ENCODE measurements around the gene SH2B3. TPM values are rescaled to one million over a fixed set of nuclear protein-coding genes. Genes with fewer than 3 reads are reported as not detected.
A peak's percentile ranks its signal among the peaks of the same experiment; 100 is the strongest.

The SH2B3 gene
- total RNA-seq, 1 experiment from 2014 or later = 39.6 TPM

DNA sequence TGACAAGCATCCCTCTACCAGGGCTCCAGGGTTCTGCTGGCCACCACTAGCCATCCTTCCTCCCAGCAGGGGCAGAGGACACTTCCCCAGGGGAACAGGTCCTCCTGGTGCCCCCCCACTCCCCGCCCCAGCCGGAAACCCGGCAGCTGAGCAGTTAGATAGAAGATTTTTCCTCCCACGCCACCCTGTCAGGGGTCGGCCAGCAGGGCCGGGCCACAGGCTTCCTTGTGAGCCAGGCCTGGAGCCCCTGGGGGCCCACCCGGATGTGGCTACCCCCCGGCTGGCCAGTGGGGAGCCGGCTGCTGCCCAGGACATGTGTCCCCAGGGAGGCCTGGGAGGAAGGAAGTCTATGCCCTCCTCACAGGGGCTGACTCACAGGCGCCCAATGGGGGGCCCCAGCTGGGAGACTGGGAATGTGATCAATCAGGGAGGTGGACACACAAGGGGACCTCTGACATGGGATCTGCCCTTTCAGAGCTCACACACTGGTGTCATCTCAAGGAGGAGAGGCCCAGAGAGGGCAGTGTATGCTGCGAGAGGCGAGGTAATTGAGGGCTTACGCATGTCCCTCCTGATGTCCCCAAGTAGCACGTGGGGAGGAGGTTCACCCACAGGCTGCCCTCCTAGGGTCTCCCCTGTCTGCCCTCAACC lies 4.2 kb downstream of the SH2B3 start:
- H3K36me3 ChIP-seq (ENCODE audit: control insufficient read depth, insufficient read depth, low read length) = no peaks in the 10 kb centered on the region; the same call in 1 of the 2 replicates
- H3K27ac ChIP-seq (ENCODE audit: low read length) = peak overlapping the region; percentile 95
- ChIA-PET POLR2A (interaction anchor here (0.6 kb wide), 1 partner anchor 327 kb away, joined by 3 read pairs; no protein-coding TSS in a partner anchor), CTCF (no interaction called here)
- H3K9me3 ChIP-seq (ENCODE audit: control insufficient read depth, insufficient read depth, low read depth, low read length) = no peaks in the 10 kb centered on the region
- peak overlapping the region; percentile 18 to 89 for H3K4me3 ChIP-seq (ENCODE audit: low read depth in 2 of 2, low read length in 2 of 2)
- ATAC-seq (peak; percentile 7), DNase-seq (ENCODE audit: low read depth, low spot score) (no peak)
- in situ Hi-C loops (cut with HindIII; ENCODE audit: low pct_unique_long_range_greater_than_20kb, low sequenced_read_pairs) = no loop called here
- no peaks in the 10 kb centered on the region for H3K27me3 ChIP-seq (ENCODE audit: control insufficient read depth, insufficient read depth, low read length)
- intact Hi-C loops (cut with micrococcal nuclease; ENCODE audit: unreplicated experiment) = no loop called here
- BruUV-seq (replicated peaks) = no TSS peak
- peaks cover 73% of the 10 kb centered on the region for H3K4me1 ChIP-seq (ENCODE audit: control insufficient read depth, insufficient read depth, low read length)
- TF ChIP-seq TCF7L2 (IDR thresholded peaks at IDR 0.05; ENCODE audit: low read depth, low read length) (no peak), SIN3A (IDR thresholded peaks at IDR 0.05; ENCODE audit: borderline replicate concordance, insufficient read depth, low read depth, low read length) (0 out of 2 replicates have a peak, but pooled peaks have one; percentile 53)
- TF ChIP-seq, protein P1, sequence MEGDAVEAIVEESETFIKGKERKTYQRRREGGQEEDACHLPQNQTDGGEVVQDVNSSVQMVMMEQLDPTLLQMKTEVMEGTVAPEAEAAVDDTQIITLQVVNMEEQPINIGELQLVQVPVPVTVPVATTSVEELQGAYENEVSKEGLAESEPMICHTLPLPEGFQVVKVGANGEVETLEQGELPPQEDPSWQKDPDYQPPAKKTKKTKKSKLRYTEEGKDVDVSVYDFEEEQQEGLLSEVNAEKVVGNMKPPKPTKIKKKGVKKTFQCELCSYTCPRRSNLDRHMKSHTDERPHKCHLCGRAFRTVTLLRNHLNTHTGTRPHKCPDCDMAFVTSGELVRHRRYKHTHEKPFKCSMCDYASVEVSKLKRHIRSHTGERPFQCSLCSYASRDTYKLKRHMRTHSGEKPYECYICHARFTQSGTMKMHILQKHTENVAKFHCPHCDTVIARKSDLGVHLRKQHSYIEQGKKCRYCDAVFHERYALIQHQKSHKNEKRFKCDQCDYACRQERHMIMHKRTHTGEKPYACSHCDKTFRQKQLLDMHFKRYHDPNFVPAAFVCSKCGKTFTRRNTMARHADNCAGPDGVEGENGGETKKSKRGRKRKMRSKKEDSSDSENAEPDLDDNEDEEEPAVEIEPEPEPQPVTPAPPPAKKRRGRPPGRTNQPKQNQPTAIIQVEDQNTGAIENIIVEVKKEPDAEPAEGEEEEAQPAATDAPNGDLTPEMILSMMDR (IDR thresholded peaks at IDR 0.05) = no peak
- TF ChIP-seq, protein P2, sequence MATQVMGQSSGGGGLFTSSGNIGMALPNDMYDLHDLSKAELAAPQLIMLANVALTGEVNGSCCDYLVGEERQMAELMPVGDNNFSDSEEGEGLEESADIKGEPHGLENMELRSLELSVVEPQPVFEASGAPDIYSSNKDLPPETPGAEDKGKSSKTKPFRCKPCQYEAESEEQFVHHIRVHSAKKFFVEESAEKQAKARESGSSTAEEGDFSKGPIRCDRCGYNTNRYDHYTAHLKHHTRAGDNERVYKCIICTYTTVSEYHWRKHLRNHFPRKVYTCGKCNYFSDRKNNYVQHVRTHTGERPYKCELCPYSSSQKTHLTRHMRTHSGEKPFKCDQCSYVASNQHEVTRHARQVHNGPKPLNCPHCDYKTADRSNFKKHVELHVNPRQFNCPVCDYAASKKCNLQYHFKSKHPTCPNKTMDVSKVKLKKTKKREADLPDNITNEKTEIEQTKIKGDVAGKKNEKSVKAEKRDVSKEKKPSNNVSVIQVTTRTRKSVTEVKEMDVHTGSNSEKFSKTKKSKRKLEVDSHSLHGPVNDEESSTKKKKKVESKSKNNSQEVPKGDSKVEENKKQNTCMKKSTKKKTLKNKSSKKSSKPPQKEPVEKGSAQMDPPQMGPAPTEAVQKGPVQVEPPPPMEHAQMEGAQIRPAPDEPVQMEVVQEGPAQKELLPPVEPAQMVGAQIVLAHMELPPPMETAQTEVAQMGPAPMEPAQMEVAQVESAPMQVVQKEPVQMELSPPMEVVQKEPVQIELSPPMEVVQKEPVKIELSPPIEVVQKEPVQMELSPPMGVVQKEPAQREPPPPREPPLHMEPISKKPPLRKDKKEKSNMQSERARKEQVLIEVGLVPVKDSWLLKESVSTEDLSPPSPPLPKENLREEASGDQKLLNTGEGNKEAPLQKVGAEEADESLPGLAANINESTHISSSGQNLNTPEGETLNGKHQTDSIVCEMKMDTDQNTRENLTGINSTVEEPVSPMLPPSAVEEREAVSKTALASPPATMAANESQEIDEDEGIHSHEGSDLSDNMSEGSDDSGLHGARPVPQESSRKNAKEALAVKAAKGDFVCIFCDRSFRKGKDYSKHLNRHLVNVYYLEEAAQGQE (IDR thresholded peaks at IDR 0.05; ENCODE audit: insufficient read depth in 1 of 2, low read depth in 2 of 2, low read length in 1 of 2) = no peak

DNA sequence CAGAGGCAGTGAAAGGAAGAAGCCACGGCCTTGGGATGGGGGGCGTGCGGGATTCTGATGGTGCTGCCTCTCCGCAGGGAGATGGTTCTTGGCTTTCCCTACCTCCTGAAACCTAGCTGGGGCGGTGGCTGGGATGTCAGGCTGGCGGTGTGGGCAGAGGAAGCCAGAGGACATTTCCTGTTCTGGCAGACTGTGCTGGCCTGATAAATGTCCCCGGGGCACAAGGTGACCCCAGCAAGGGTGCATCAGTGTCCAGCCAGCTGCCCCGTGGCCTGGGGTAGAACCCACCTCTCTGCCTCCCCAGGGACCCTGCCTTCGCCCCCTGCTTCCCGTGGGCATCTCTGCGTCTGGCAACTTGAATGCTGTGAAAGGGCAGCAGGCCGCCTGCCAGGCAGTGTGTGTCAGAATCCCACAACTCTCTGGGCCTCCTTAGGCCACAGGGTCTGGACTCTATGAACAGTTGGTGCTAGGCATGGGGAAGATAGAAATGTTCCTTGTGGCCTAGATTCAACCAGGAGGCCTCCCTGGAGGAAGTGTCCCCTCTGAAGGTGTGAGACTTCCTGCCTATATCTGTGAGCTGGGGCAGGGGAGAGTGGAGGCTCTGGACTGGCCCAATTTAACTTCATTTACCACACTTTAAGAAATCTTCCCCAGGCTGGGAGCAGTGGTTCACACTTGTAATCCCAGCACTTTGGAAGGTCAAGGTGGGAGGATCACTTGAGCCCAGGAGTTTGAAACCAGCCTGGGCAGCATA lies 4.9 kb downstream of the SH2B3 start:
- DNase-seq (ENCODE audit: low read depth, low spot score) (no peak), ATAC-seq (no peak)
- in situ Hi-C loops (cut with HindIII; ENCODE audit: low pct_unique_long_range_greater_than_20kb, low sequenced_read_pairs) = no loop called here
- H3K4me3 ChIP-seq (ENCODE audit: low read depth in 2 of 2, low read length in 2 of 2) = peak overlapping the region in 1 of 2 experiments; percentile 89; a peak in 2 of 4 replicates
- peak overlapping the region; percentile 95 for H3K27ac ChIP-seq (ENCODE audit: low read length)
- TF ChIP-seq TCF7L2 (IDR thresholded peaks at IDR 0.05; ENCODE audit: low read depth, low read length) (no peak), POLR2AphosphoS5 (IDR thresholded peaks at IDR 0.05; ENCODE audit: low read depth, low read length) (no peak), SIN3A (IDR thresholded peaks at IDR 0.05; ENCODE audit: borderline replicate concordance, insufficient read depth, low read depth, low read length) (no peak)
- TF ChIP-seq, protein P2 (IDR thresholded peaks at IDR 0.05; ENCODE audit: insufficient read depth in 1 of 2, low read depth in 2 of 2, low read length in 1 of 2) = no peak
- TF ChIP-seq, protein P1 (IDR thresholded peaks at IDR 0.05) = no peak
- BruUV-seq (replicated peaks) = no TSS peak
- POLR2A ChIA-PET = no interaction called here
- CTCF ChIA-PET = interaction anchor here (0.6 kb wide), 1 partner anchor 18 kb away, joined by 3 read pairs; no protein-coding TSS in a partner anchor
- H3K27me3 ChIP-seq (ENCODE audit: control insufficient read depth, insufficient read depth, low read length) = no peaks in the 10 kb centered on the region
- H3K36me3 ChIP-seq (ENCODE audit: control insufficient read depth, insufficient read depth, low read length) = no peaks in the 10 kb centered on the region; the same call in 1 of the 2 replicates
- intact Hi-C loops (cut with micrococcal nuclease; ENCODE audit: unreplicated experiment) = no loop called here
- H3K9me3 ChIP-seq (ENCODE audit: control insufficient read depth, insufficient read depth, low read depth, low read length) = no peaks in the 10 kb centered on the region
- peaks cover 73% of the 10 kb centered on the region for H3K4me1 ChIP-seq (ENCODE audit: control insufficient read depth, insufficient read depth, low read length)

All from Panc1 (cell line).